Activated gamma-delta T cell treated with Interleukin-2 at 50 U/mL for 16 hours (primary cell): Measurements from ENCODE around the gene LDLRAD4.

Experiments used
- DNase-seq: peaks from one replicate; pipeline ENCODE4 v3.0.0-alpha.2; 2020

The LDLRAD4 gene

DNA sequence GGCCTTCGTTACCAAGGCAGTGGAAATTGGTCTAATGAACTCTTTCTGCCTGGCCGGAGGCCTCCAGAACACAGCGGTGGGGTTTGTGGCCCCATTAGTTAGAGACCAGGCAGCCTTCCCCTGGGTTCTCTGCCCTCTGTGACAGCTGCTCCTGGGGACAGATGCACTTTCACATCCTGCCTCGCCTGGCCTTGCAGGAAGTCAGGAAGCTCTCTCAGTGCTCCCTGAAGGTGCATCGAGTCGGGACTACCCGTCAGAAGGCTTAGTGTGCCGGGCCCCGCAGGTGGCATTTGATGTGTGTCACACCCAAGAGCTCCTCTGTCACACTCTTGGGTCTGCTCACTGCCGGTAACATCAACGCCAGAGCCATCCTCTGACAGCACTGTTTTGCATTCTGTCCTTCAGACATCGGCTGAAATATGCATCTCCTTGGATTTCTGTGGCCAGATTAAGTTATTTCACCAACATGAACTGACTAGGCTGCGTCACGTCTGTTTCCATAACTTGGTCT lies 158.3 kb downstream of the LDLRAD4 start:
- peak; percentile 52 for DNase-seq

DNA sequence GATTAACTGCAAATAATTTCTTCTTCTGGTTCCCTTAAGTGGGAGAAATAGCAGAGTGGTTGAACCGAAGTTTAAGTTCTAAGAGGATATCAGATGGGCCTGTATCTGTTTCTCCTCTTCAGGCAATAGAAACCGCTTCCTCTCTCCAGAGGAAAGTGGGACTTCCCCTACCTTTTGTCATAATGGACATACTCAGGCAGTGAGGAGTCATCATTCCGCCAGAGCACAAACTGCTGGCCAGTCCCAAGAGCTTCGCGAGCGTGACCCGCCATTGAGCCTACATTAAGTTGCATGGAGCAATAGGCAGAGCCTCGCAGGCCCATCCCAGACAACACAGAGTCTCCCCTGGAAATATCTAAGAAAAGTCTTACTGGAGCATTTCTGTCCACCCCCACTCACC lies 158.9 kb downstream of the LDLRAD4 start:
- no peak for DNase-seq

DNA sequence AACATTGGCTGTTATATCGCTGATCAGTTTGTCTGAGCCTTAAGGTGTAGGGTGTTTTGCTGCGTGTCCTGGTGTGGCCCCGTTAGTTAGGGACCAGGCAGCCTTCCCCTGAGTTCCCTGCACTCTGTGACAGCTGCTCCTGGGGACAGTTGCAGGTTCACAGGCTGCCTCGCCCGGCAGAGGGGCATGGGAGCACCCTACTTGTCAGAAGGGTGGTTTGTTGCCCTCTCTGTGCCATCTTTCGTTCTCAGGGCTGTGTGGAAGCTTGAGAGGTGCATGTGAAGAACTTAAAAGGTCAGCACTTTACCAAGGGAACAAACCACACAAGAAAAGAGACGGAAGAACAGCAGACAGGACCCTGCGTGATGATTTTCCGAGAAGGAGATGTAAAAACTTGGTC lies 159.6 kb downstream of the LDLRAD4 start:
- no peak for DNase-seq

- no peak for DNase-seq
Measured at GRCh38 chr18:13379062-13379865, 160.7 kb downstream of the LDLRAD4 start.

DNA sequence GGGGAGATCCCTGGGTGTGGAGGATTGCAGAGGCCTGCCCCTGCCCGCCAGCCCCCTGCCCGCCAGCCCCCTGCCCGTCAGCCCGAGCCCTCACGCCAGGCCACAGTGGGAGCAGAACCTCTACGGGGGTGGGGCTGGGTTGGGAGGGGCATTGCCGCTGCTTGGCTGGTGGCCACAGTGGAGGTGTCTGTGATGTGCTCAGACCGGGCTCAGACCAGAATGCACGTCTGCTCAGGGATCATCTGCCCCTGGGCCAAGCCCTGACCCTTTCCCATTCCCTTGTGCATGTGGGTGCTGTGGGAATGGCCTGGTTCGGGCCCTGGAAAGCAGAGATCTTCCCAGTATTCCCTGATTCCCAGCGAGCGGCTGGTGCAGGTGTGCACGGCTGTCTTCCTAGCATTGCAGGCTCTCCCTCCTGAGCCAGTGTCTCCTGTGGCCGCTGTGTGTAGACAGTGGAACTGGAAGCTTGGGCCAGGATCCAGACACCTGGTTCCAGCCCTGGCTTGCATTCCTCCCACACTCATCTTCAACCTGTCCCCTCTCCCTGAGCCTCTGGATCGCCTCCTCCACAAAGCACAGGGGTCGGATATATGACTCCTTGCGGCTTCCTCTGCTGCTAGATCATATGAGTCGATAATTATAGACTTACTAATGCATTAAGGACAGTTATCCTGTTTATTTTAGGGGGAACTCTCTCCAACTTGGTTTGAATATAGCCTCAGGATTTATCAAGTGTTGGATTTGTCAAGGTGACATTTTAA lies 161.6 kb downstream of the LDLRAD4 start:
- no peak for DNase-seq

GRCh38 chr18:13380691-13381070 lies 162.1 kb downstream of the LDLRAD4 start:
- DNase-seq, result no peak

DNA sequence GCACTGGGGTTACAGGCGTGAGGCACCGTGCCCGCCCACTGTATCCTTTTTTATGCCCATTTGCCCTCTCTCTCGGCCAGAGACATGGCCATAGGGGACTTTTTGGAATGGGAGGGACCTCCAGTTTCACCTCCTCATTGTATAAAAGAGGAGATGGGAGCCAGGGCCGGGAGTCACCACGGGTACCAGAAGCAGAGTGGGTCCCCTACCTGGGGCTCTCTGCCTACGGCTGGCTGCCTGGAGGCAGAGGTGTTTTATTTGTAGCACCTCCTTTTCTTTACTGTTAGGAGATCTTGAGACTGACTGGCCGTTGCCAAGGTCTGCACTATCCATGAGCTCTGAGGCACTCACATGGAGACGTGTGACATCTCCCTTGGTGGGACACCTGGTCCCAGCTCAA lies 162.8 kb downstream of the LDLRAD4 start:
- DNase-seq, result no peak

DNA sequence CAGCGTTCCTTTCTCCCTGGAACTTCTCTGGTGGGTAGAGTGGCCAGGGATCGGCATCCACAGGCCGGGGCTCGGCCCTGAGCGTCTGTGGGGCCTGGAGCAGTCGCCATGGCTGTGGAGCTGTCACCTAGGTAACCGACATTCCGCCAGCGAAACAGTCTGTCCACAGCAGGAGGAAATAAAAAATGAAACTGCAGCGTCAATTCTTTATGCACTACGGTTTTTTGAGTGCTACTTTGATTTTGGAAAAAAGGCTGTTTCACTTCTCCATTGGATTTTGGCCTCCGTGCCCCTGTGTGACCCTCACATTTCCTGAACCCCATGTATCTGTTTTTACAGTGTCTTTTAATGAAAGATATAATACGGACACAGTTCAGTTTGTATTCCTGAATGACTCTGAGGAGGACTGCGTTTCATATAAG lies 163.4 kb downstream of the LDLRAD4 start:
- DNase-seq, result no peak

DNA sequence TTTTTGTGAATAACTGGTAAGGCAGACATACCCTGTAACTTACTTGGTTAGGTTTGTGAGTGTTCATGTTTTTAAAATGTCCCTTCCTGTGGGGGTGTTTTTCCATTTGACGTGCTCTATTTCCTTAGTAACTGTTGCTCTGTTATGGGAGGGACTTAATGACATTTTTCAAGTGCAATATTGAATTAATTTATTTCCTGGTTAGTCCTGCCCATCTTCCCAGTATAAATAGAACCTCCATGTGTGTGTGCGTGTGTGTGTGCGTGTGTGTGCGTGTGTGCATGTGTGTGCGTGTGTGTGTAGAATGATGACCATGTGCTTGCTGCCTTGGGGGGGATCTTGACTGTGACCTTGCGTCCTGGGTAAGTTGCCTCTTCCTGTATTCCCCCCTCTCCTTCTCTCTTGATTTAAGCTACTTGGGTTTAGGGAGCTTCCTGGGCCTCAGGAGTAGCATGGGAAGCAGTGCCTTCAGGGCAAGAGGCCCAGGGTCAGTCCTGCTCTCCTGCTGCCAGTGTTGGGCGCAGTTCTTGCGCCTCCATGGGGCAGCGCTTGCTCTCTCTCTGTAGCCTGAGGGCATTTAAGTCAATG lies 163.9 kb downstream of the LDLRAD4 start:
- no peak for DNase-seq

GRCh38 chr18:13382954-13383827 lies 164.6 kb downstream of the LDLRAD4 start:
- no peak for DNase-seq

GRCh38 chr18:13386891-13387801 lies 168.6 kb downstream of the LDLRAD4 start:
- no peak for DNase-seq

- DNase-seq, result no peak
Measured at GRCh38 chr18:13387855-13388548, 169.4 kb downstream of the LDLRAD4 start.

DNA sequence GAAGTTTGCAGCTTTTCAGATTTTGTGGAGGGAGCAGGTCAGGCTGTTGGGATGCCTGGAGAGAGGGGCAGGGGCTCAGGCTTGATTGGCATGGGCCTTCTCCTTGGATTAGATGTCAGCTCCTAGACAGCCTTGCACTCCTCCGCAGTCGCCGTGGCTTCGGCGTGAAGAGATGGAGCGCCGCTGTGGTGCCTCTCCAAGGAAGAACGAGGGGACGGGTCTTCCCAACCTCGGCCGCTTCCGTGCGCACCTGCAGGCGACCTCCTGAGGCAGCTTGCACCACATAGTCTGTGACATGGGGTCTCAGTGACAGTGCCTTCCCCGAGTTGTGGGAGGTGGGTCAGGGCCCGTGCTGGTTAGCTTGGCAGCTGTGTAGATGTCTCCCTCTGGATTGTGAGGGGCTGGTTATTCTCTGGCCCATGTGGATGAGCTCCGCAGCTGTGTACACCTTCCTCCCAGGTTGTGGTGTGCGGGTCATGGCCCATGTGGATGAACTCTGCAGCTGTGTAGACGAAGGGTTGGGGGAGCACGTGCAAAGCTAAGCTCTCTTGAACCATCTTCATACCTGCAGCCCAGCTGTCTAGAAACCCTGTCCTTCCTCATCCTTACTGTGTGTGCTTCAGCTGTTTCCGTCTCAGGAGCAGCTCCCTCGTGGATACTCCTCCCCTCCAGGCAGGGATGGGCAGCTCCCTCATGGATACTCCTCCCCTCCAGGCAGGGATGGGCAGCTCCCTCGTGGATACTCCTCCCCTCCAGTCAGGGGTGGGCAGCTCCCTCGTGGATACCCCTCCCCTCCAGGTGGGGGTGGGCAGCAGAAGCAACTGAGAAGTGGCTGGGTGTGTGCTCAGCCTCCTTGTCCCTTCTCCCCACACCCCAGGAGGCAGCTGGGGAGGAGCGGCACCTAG lies 170.3 kb downstream of the LDLRAD4 start:
- no peak for DNase-seq

DNA sequence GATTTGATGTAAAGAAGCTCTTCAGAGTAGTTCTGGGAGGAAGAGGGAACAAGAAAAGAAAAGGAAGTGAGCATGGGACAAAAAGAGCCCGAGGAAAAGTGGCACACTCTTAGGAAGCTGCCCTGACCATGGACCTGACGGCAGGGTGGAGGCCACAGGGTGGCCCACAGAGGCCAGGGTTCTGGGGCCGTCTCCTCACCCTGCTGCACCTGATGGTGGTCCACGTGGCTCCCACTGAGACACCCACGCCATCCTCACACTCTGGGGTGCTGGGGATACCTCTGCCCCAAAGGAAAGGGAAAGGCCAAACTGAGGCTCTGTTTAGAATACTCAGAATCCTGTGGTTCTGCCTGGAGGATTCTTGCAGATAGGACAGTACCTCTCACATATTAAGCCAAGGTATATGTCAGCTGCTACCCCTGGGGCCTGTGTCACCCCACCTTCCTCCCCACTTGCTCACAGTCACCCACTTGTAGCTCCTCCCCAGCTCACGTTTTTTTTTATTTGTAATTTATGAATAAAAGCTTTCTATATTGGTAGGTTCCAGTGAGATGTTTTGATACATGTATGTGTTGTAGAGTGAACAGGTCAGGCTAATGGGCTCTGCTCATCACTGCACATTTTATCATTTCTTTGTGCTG lies 171.1 kb downstream of the LDLRAD4 start:
- DNase-seq, result no peak

GRCh38 chr18:13390196-13390595 lies 171.6 kb downstream of the LDLRAD4 start:
- no peak for DNase-seq

DNA sequence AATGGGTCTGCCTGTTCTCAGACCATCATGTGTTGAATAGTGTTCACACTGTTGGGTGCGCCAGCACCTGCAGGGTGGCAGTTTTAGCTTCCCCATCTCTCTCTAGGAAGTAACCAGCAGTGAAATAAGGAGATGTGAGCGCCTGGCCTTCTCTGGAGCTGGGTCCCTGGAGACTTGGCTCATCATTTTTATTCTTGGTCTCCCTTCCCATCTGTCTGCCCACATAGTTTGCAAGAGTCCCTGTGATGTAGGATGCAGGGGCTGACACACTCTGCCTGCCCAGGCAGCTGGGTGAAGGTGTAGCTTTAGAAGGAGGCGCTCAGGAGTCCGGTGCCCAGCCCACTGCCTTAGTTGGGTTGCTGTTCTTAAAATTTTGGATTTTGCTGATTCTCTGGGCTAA lies 172.2 kb downstream of the LDLRAD4 start:
- no peak for DNase-seq

GRCh38 chr18:13392029-13392750 lies 173.6 kb downstream of the LDLRAD4 start:
- no peak for DNase-seq

GRCh38 chr18:13392899-13393298 lies 174.3 kb downstream of the LDLRAD4 start:
- no peak for DNase-seq

DNA sequence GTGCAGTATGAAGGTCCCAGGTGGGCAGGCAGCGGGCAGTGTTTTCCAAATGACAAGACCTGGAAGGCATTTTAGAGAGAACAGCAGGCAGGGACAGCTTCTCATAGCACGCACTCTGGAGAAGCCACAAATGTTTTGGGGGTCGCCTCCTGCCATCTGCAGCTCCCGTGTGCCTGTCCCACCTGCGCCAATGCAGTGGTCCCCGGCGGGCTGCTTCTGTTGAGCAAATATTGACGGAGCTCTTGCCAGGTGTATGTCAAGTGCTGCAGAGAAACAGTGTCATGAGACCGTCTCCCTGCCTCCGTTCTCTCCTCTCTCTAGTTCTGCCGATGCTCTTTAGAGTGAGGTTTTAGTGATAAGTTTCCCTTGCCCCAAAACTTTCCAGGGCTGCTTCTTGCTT lies 174.8 kb downstream of the LDLRAD4 start:
- DNase-seq, result no peak
